HG02943 (cell line): ENCODE measurements around the gene PSG5.
"Not testable (repeated sequence)": the region's sequence is repeated elsewhere in the genome, so short reads cannot be mapped to it uniquely, and the experiment has no call there.

ENCODE experiments used
- ATAC-seq: cut with Tn5 transposase; IDR thresholded peaks from one replicate; pipeline ENCODE4 v1.9.1; 2021; ENCODE audit warnings: mild to moderate bottlenecking, low read depth, moderate library complexity; ENCODE audit not compliant: unreplicated experiment

Gene PSG5

DNA sequence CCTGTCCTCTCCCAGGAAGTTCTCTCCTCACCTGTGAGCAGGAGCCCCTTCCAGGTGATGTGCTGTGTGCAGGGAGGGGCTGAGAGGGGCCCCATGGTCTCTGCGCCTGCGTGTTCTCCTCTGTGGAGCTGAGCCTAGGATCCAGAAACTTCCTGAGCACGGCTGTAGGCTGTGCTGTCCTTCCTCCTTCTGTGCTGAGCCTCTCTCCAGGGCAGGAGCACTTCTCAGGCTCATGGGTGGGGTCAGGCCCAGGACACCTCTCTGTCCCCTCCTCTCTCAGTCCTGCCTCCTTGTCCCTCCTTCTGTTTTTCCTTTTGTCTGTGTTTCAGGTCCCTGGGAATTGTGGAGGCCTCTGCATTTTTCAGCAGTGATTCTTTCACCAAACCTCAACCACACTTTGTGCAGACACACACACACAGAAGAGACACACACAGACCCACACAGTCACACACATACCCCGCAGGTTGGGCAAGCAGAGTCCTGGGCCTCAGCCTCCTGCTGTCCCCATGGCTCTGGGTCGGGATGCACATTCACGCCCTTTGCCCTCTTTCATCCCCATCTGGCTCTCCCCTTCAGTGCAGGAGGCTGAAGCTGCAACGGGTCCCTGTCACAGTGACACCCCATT, at the start of gene PSG5:
Gene PSG5 (minus strand): TSS at position 226 of the 625 bp plus-strand sequence. CDS start 131 bp downstream, at position 95.
- not testable (repeated sequence) for ATAC-seq

GRCh38 chr19:43235686-43236085, 49.4 kb upstream of the PSG5 start:
- not testable (repeated sequence) for ATAC-seq

DNA sequence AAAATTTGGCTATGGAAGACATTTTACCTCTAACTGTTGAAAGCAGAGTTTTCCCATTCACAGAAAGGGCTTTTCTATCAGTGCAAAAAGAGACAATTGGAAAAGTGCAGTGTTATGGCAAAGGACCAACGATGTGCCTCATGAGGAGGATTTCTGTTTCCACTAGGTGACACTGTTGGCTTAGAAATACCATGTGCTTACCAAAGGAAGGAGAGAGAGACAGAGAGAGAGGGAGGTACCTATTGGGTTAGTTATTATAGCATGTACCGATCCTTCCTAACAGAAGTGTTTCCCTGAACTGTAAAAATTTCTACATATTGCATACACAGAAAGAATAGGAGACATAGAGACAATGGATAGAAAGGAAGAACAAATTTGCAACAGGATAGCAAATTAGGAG, 43.0 kb upstream of the PSG5 start:
- no peak for ATAC-seq

DNA sequence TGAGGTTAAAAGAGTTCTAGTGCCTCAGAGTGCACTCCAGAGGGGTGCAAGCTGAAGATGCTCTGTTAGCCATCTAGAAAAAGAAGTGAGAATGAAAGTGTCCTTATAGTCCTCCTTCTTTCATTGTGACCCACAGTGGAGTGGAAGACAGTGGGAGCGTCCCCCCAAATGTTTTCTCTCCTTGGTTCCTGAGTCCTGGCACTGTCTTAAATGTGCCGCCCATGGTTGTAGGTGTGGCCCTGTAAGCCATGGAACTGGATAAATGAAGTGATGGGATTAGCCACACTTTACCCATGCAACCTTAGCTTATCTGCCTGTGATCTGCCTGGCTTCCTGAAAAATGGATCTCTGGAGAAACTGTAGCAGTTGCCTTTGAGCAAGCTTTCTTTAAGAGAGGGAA, 42.4 kb upstream of the PSG5 start:
- not testable (repeated sequence) for ATAC-seq

- ATAC-seq, result not testable (repeated sequence)
Observed at GRCh38 chr19:43226986-43227385, 40.6 kb upstream of the PSG5 start.

DNA sequence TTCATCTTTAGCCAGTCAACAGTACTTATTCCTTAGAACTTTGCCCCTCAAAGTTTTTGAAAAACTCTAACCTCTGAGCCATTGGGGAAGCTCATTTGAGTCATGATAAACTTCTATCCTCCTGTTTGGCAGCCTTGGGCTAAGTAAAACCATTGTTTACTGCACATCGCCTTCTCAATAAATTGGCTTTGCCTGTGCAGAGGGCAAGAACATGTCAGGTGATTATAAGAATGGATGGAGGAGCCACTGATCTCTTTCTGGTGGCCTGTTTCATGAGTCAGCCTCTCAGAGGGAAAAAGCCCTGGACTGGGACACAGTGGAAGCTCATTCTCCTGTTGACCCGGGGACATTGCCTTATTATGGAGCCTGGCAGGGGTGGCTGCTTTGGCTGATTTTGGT, 38.5 kb upstream of the PSG5 start:
- no peak for ATAC-seq

DNA sequence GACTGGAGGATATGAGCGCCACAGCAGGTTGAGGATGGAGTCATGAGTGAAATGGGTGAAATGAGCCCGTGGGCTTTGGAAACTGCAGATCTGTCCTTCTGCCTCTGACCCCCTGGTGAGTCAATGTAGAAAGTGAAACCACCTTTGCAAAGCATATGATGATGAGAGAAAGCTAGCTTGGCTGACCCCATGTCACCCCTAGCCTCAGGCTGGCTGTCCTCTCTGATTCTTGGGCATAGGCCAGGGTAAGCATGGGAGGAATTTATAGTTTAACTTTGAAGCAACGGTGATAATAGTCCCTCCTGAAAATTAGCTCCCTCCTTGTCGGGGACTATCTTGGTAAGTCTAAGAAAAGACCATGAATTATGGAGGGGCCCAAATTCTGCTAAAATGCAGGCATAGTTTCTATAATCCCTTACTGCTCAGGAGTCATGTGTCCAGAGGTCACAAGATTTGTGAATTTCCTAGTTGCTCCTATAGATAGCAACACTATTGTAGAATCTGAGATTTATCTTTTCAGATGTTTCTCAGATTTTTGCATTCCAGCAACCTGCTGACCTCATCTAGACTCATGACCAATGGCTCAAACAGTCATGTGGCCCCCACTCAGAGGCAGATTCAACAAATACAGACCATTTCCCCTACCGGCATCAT, 38.0 kb upstream of the PSG5 start:
- not testable (repeated sequence) for ATAC-seq

DNA sequence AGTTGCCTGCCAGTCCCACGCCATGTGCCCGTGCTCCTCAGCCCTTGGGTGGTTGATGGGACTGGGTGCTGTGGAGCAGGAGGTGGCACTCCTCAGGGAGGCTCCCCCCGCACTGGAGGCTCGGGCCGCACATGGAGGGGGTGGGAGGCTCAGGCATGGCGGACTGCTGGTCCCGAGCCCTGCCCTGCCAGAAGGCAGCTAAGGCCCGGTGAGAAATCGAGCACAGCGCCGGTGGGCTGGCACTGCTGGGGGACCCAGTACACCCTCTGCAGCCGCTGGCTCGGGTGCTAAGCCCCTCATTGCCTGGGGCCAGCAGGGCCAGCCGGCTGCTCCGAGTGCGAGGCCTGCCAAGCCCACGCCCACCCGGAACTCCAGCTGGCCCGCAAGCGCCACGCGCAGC, 35.6 kb upstream of the PSG5 start:
- not testable (repeated sequence) for ATAC-seq

DNA sequence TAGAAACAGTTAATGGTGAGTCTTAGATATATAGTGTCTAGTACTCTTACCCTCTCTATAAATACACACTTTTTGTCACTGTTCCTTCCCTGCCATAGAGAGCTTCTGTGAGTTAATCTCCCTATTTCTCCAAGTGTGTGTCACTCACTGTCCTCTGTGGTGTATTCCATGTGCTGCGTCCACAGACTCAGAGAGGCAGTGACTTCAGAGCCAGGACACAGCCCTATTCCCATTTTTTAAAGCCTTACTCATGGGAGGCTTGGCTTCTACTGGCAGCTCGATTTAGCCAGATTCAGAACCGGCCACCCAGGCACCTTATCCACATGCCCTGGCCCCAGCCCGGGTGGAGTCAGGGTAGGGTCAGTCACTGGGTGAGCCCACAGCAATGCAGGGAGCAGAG, 32.8 kb upstream of the PSG5 start:
- ATAC-seq, result not testable (repeated sequence)

DNA sequence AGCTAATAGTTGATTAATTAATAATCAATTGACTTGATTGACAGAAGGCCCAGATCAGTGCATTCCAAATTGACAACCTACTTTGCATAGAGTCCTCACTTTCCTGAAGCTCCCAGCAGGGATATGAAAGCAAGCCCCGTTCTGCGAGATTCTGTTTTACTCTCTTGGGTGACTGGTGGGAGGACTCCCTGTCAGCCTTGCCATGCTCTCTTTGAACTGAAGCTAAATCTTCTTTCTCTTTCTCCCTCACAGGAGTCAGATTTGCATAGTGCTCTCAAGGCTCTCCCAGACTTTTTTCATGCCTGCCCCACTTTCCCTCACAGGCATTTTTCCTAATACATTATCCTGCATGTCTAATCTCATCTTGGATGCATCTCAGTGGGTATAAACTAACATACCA, 29.5 kb upstream of the PSG5 start:
- not testable (repeated sequence) for ATAC-seq

DNA sequence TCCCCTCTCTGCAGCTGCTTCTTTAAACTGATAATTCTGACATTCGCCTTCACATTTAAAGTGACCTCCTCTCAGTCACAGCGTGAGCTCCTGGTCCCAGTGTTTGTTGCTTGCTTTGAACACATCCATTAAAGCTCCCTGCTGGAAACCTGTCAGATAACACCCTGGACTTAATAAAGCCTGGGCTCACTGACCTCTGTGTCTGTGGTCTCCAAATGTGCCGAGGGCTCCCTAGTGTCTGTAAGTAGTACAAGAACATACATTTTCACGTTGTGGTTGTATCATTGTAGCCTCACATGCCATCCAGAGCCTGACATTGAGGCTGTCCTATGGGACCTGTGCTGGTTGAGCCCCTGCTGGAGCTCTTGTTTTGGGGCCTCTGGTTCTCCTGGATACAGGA, 21.7 kb upstream of the PSG5 start:
- no peak for ATAC-seq

DNA sequence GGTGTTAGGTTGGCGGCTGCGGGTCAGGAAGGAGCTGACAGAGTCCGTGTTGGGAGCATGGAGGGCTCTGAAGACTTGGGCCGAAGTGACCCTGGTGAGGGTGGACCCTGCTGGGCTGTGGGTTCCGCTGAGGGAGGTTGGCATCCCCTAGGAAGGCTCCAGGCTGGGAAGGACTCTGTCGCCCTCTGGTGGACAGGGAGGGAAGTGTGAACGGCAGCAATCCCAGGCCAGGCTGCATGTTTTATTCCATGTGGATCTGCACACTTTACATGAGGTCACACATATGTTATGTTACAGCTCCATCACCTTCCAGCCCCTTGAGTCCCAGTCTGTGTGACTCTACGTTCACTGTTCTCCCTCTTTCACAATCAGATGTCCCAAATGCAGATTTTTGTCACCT, 20.8 kb upstream of the PSG5 start:
- not testable (repeated sequence) for ATAC-seq

- not testable (repeated sequence) for ATAC-seq
Observed at GRCh38 chr19:43205471-43206105, 19.3 kb upstream of the PSG5 start, which contains the start of gene PSG4. Gene PSG4 (minus strand): TSS chr19:43205638. CDS start chr19:43205536, 102 bp downstream.

GRCh38 chr19:43203611-43204010, 17.3 kb upstream of the PSG5 start:
- not testable (repeated sequence) for ATAC-seq

- not testable (repeated sequence) for ATAC-seq
Observed at GRCh38 chr19:43201891-43202290, 15.6 kb upstream of the PSG5 start.

- not testable (repeated sequence) for ATAC-seq
Observed at GRCh38 chr19:43201337-43201801, 15.0 kb upstream of the PSG5 start.

- ATAC-seq, result not testable (repeated sequence)
Observed at GRCh38 chr19:43198686-43199419, 12.5 kb upstream of the PSG5 start.

DNA sequence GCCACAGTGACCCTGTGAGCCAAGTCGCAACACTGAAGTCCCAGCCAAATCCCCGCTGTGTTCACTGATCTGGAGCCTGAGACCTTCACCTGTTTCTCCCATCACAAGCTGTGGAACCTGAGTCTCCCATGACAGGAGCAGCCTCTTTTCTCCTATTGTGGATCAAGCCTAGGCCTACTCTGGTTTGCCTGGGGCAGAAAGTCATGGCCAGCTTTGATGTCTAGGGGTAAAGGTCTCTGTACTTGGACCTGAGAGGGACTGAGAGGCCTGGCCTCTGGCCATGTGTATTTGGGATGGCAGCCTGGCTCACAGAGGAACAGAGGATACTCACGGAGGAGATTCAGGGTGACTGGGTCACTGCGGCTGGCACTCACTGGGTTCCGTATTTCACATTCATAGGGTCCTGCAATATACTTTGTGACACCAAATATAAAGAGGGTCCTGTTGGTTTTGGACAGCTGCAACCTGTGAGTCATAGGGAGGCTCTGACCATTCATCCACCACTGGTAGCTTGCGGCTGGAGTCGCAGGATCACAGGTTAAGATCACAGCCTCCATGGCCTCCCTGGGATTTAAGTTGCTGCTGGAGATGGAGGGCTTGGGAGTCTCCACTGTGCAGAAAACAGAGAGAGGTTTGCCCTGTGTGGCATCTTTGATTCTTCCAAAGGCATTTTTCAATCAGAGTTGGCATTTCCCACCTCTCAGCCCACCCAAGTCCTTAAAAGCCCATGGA, 11.5 kb upstream of the PSG5 start:
- ATAC-seq, result not testable (repeated sequence)

GRCh38 chr19:43194397-43194796, 8.1 kb upstream of the PSG5 start:
- not testable (repeated sequence) for ATAC-seq
